ENCODE results near the gene CHRNA3.

The CHRNA3 gene

GRCh38 chr15:78620527-78621421, at the start of gene CHRNA3:
Gene CHRNA3 (minus strand): TSS chr15:78620996. CDS start chr15:78620794, 202 bp downstream.
- H3K4me1 ChIP-seq (ENCODE audit: control insufficient read depth, insufficient read depth, low read length, unreplicated experiment), result peaks cover 14% of the 10 kb centered on the region
- no peaks in the 10 kb centered on the region for H3K79me2 ChIP-seq (ENCODE audit: control insufficient read depth, insufficient read depth, low read length, unreplicated experiment)
- H3K4me3 ChIP-seq (ENCODE audit: low read depth, low read length), result peak within 1 kb of the TSS; percentile 66
- peaks cover 54% of the 10 kb centered on the region for H3K27me3 ChIP-seq (ENCODE audit: insufficient read depth, low read length)
- H2AFZ ChIP-seq (ENCODE audit: low read length, unreplicated experiment), result no peak within 1 kb of the TSS
- H3K36me3 ChIP-seq (ENCODE audit: insufficient read depth, low read length), result no peaks in the 10 kb centered on the region
- no peak within 1 kb of the TSS for H3K27ac ChIP-seq (ENCODE audit: low read depth, low read length)

- Histone ChIP-seq H3K4me3 (ENCODE audit: low read depth, low read length) (no peak overlapping the region), H3K79me2 (ENCODE audit: control insufficient read depth, insufficient read depth, low read length, unreplicated experiment) (no peaks in the 10 kb centered on the region), H3K27ac (ENCODE audit: low read depth, low read length) (no peak overlapping the region), H3K27me3 (ENCODE audit: insufficient read depth, low read length) (peaks cover 6% of the 10 kb centered on the region), H3K36me3 (ENCODE audit: insufficient read depth, low read length) (no peaks in the 10 kb centered on the region), H3K4me1 (ENCODE audit: control insufficient read depth, insufficient read depth, low read length, unreplicated experiment) (no peaks in the 10 kb centered on the region), H2AFZ (ENCODE audit: low read length, unreplicated experiment) (no peak overlapping the region)
Observed at GRCh38 chr15:78668987-78669386, 48.2 kb upstream of the CHRNA3 start.

GRCh38 chr15:78667578-78668236, 46.9 kb upstream of the CHRNA3 start:
- H3K36me3 ChIP-seq (ENCODE audit: insufficient read depth, low read length), result no peaks in the 10 kb centered on the region
- H3K27me3 ChIP-seq (ENCODE audit: insufficient read depth, low read length), result peaks cover 6% of the 10 kb centered on the region
- H2AFZ ChIP-seq (ENCODE audit: low read length, unreplicated experiment), result no peak overlapping the region
- H3K27ac ChIP-seq (ENCODE audit: low read depth, low read length), result no peak overlapping the region
- H3K79me2 ChIP-seq (ENCODE audit: control insufficient read depth, insufficient read depth, low read length, unreplicated experiment), result no peaks in the 10 kb centered on the region
- H3K4me3 ChIP-seq (ENCODE audit: low read depth, low read length), result no peak overlapping the region
- no peaks in the 10 kb centered on the region for H3K4me1 ChIP-seq (ENCODE audit: control insufficient read depth, insufficient read depth, low read length, unreplicated experiment)

GRCh38 chr15:78666010-78666409, 45.2 kb upstream of the CHRNA3 start:
- H3K36me3 ChIP-seq (ENCODE audit: insufficient read depth, low read length), result no peaks in the 10 kb centered on the region
- no peak overlapping the region for H3K27ac ChIP-seq (ENCODE audit: low read depth, low read length)
- H3K27me3 ChIP-seq (ENCODE audit: insufficient read depth, low read length), result peaks cover 13% of the 10 kb centered on the region
- no peak overlapping the region for H2AFZ ChIP-seq (ENCODE audit: low read length, unreplicated experiment)
- no peaks in the 10 kb centered on the region for H3K4me1 ChIP-seq (ENCODE audit: control insufficient read depth, insufficient read depth, low read length, unreplicated experiment)
- no peaks in the 10 kb centered on the region for H3K79me2 ChIP-seq (ENCODE audit: control insufficient read depth, insufficient read depth, low read length, unreplicated experiment)
- H3K4me3 ChIP-seq (ENCODE audit: low read depth, low read length), result no peak overlapping the region

GRCh38 chr15:78663703-78664102, 42.9 kb upstream of the CHRNA3 start:
- H3K4me1 ChIP-seq (ENCODE audit: control insufficient read depth, insufficient read depth, low read length, unreplicated experiment), result no peaks in the 10 kb centered on the region
- no peak overlapping the region for H3K27ac ChIP-seq (ENCODE audit: low read depth, low read length)
- no peak overlapping the region for H3K4me3 ChIP-seq (ENCODE audit: low read depth, low read length)
- H3K79me2 ChIP-seq (ENCODE audit: control insufficient read depth, insufficient read depth, low read length, unreplicated experiment), result no peaks in the 10 kb centered on the region
- H3K36me3 ChIP-seq (ENCODE audit: insufficient read depth, low read length), result no peaks in the 10 kb centered on the region
- H3K27me3 ChIP-seq (ENCODE audit: insufficient read depth, low read length), result peaks cover 13% of the 10 kb centered on the region
- no peak overlapping the region for H2AFZ ChIP-seq (ENCODE audit: low read length, unreplicated experiment)

GRCh38 chr15:78662028-78662427, 41.2 kb upstream of the CHRNA3 start:
- H3K36me3 ChIP-seq (ENCODE audit: insufficient read depth, low read length), result no peaks in the 10 kb centered on the region
- no peaks in the 10 kb centered on the region for H3K79me2 ChIP-seq (ENCODE audit: control insufficient read depth, insufficient read depth, low read length, unreplicated experiment)
- H3K27me3 ChIP-seq (ENCODE audit: insufficient read depth, low read length), result peaks cover 10% of the 10 kb centered on the region; the same call in 1 of the 2 replicates
- H3K4me3 ChIP-seq (ENCODE audit: low read depth, low read length), result no peak overlapping the region
- H3K27ac ChIP-seq (ENCODE audit: low read depth, low read length), result no peak overlapping the region
- H2AFZ ChIP-seq (ENCODE audit: low read length, unreplicated experiment), result no peak overlapping the region
- H3K4me1 ChIP-seq (ENCODE audit: control insufficient read depth, insufficient read depth, low read length, unreplicated experiment), result no peaks in the 10 kb centered on the region

- Histone ChIP-seq H3K27ac (ENCODE audit: low read depth, low read length) (no peak overlapping the region), H3K4me1 (ENCODE audit: control insufficient read depth, insufficient read depth, low read length, unreplicated experiment) (no peaks in the 10 kb centered on the region), H3K79me2 (ENCODE audit: control insufficient read depth, insufficient read depth, low read length, unreplicated experiment) (no peaks in the 10 kb centered on the region), H3K27me3 (ENCODE audit: insufficient read depth, low read length) (peaks cover 13% of the 10 kb centered on the region; the same call in 1 of the 2 replicates), H2AFZ (ENCODE audit: low read length, unreplicated experiment) (no peak overlapping the region), H3K36me3 (ENCODE audit: insufficient read depth, low read length) (no peaks in the 10 kb centered on the region), H3K4me3 (ENCODE audit: low read depth, low read length) (no peak overlapping the region)
Observed at GRCh38 chr15:78661001-78661400, 40.2 kb upstream of the CHRNA3 start.

GRCh38 chr15:78660584-78660983, 39.8 kb upstream of the CHRNA3 start:
- H3K4me1 ChIP-seq (ENCODE audit: control insufficient read depth, insufficient read depth, low read length, unreplicated experiment), result no peaks in the 10 kb centered on the region
- H2AFZ ChIP-seq (ENCODE audit: low read length, unreplicated experiment), result no peak overlapping the region
- H3K36me3 ChIP-seq (ENCODE audit: insufficient read depth, low read length), result no peaks in the 10 kb centered on the region
- no peaks in the 10 kb centered on the region for H3K79me2 ChIP-seq (ENCODE audit: control insufficient read depth, insufficient read depth, low read length, unreplicated experiment)
- peaks cover 14% of the 10 kb centered on the region; the same call in 1 of the 2 replicates for H3K27me3 ChIP-seq (ENCODE audit: insufficient read depth, low read length)
- no peak overlapping the region for H3K4me3 ChIP-seq (ENCODE audit: low read depth, low read length)
- no peak overlapping the region for H3K27ac ChIP-seq (ENCODE audit: low read depth, low read length)

- Histone ChIP-seq H3K4me3 (ENCODE audit: low read depth, low read length) (no peak overlapping the region), H3K79me2 (ENCODE audit: control insufficient read depth, insufficient read depth, low read length, unreplicated experiment) (no peaks in the 10 kb centered on the region), H3K36me3 (ENCODE audit: insufficient read depth, low read length) (no peaks in the 10 kb centered on the region), H3K27me3 (ENCODE audit: insufficient read depth, low read length) (peaks cover 20% of the 10 kb centered on the region), H3K4me1 (ENCODE audit: control insufficient read depth, insufficient read depth, low read length, unreplicated experiment) (no peaks in the 10 kb centered on the region), H3K27ac (ENCODE audit: low read depth, low read length) (no peak overlapping the region), H2AFZ (ENCODE audit: low read length, unreplicated experiment) (no peak overlapping the region)
Observed at GRCh38 chr15:78658823-78659222, 38.0 kb upstream of the CHRNA3 start.

- H3K4me1 ChIP-seq (ENCODE audit: control insufficient read depth, insufficient read depth, low read length, unreplicated experiment), result no peaks in the 10 kb centered on the region
- H3K79me2 ChIP-seq (ENCODE audit: control insufficient read depth, insufficient read depth, low read length, unreplicated experiment), result no peaks in the 10 kb centered on the region
- no peaks in the 10 kb centered on the region for H3K36me3 ChIP-seq (ENCODE audit: insufficient read depth, low read length)
- H2AFZ ChIP-seq (ENCODE audit: low read length, unreplicated experiment), result no peak overlapping the region
- no peak overlapping the region for H3K4me3 ChIP-seq (ENCODE audit: low read depth, low read length)
- H3K27ac ChIP-seq (ENCODE audit: low read depth, low read length), result no peak overlapping the region
- peaks cover 17% of the 10 kb centered on the region for H3K27me3 ChIP-seq (ENCODE audit: insufficient read depth, low read length)
Observed at GRCh38 chr15:78654272-78654671, 33.5 kb upstream of the CHRNA3 start.
